Measurements from ENCODE around the gene TXNRD1.

The TXNRD1 gene

GRCh38 chr12:104351057-104351983 is 135.7 kb downstream of the TXNRD1 start:
- DNase-seq (ENCODE audit: low read depth), result no peak
- H3K4me3 ChIP-seq (ENCODE audit: low read length), result no peak overlapping the region
- no peak for TF ChIP-seq CTCF (IDR thresholded peaks at IDR 0.05; ENCODE audit: insufficient read depth, low read depth, low read length, missing control alignments)

GRCh38 chr12:104352106-104352713 is 136.6 kb downstream of the TXNRD1 start:
- TF ChIP-seq CTCF (IDR thresholded peaks at IDR 0.05; ENCODE audit: insufficient read depth, low read depth, low read length, missing control alignments), result no peak
- DNase-seq (ENCODE audit: low read depth), result no peak
- no peak overlapping the region for H3K4me3 ChIP-seq (ENCODE audit: low read length)

- no peak for DNase-seq (ENCODE audit: low read depth)
- TF ChIP-seq CTCF (IDR thresholded peaks at IDR 0.05; ENCODE audit: insufficient read depth, low read depth, low read length, missing control alignments), result no peak
- H3K4me3 ChIP-seq (ENCODE audit: low read length), result no peak overlapping the region
Observed at GRCh38 chr12:104353012-104353981, 137.7 kb downstream of the TXNRD1 start.

GRCh38 chr12:104354167-104354867 is 138.7 kb downstream of the TXNRD1 start:
- DNase-seq (ENCODE audit: low read depth), result no peak
- H3K4me3 ChIP-seq (ENCODE audit: low read length), result no peak overlapping the region
- TF ChIP-seq CTCF (IDR thresholded peaks at IDR 0.05; ENCODE audit: insufficient read depth, low read depth, low read length, missing control alignments), result no peak

GRCh38 chr12:104354868-104355570 is 139.4 kb downstream of the TXNRD1 start:
- H3K4me3 ChIP-seq (ENCODE audit: low read length), result no peak overlapping the region
- no peak for TF ChIP-seq CTCF (IDR thresholded peaks at IDR 0.05; ENCODE audit: insufficient read depth, low read depth, low read length, missing control alignments)
- DNase-seq (ENCODE audit: low read depth), result no peak

Data from epithelial cell of esophagus (primary cell).